Measurements from ENCODE around the gene ANTXR2.

The ANTXR2 gene

DNA sequence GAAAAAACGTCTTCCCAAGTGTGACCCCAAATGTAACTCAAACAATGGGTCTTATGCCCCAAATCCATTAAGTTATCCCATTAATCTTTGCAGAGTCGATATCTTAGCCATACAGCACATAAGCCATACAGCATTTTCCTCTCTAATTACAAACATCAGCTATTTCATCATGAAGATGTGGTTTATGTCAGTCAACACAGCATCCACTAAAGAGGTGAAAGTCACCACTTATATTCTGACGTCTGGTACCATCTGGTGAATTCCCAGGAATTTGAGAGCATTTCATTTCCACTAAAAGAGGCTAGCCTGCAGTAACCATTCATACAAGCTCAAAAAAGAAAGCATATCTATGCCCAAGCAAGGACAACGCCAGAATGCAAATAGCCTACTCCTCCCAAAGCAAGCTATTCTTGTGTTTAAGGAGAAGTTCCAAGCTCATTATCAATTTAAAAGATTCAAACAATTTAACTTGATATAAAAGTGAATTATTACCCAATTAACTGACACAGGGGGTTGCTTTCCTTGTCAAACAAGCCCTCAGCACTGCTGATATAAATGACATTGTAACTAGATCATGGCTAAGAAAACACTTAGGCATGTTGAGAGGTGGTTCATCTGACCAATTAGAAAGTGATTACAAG is 203.3 kb downstream of the ANTXR2 start:
- Histone ChIP-seq H3K27ac (no peak overlapping the region), H2AFZ (no peak overlapping the region), H3K36me3 (ENCODE audit: control insufficient read depth, insufficient read depth, low read length) (no peaks in the 10 kb centered on the region), H3K4me3 (ENCODE audit: low read depth, low read length) (no peak overlapping the region), H3K4me1 (no peaks in the 10 kb centered on the region), H3K4me2 (ENCODE audit: low read length) (no peak overlapping the region), H3K9me3 (ENCODE audit: control insufficient read depth, low read length) (no peaks in the 10 kb centered on the region), H3K27me3 (ENCODE audit: control insufficient read depth, insufficient read depth, low read length) (no peaks in the 10 kb centered on the region), H3K79me2 (no peaks in the 10 kb centered on the region), H3K9ac (no peak overlapping the region)
- TF ChIP-seq, protein P1, sequence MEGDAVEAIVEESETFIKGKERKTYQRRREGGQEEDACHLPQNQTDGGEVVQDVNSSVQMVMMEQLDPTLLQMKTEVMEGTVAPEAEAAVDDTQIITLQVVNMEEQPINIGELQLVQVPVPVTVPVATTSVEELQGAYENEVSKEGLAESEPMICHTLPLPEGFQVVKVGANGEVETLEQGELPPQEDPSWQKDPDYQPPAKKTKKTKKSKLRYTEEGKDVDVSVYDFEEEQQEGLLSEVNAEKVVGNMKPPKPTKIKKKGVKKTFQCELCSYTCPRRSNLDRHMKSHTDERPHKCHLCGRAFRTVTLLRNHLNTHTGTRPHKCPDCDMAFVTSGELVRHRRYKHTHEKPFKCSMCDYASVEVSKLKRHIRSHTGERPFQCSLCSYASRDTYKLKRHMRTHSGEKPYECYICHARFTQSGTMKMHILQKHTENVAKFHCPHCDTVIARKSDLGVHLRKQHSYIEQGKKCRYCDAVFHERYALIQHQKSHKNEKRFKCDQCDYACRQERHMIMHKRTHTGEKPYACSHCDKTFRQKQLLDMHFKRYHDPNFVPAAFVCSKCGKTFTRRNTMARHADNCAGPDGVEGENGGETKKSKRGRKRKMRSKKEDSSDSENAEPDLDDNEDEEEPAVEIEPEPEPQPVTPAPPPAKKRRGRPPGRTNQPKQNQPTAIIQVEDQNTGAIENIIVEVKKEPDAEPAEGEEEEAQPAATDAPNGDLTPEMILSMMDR (IDR thresholded peaks at IDR 0.05), result no peak

- Histone ChIP-seq H3K27me3 (ENCODE audit: control insufficient read depth, insufficient read depth, low read length) (no peaks in the 10 kb centered on the region), H3K4me2 (ENCODE audit: low read length) (no peak overlapping the region), H3K9ac (no peak overlapping the region), H3K36me3 (ENCODE audit: control insufficient read depth, insufficient read depth, low read length) (no peaks in the 10 kb centered on the region), H3K79me2 (no peaks in the 10 kb centered on the region), H2AFZ (no peak overlapping the region), H3K4me1 (no peaks in the 10 kb centered on the region), H3K27ac (no peak overlapping the region), H3K9me3 (ENCODE audit: control insufficient read depth, low read length) (no peaks in the 10 kb centered on the region), H3K4me3 (ENCODE audit: low read depth, low read length) (no peak overlapping the region)
- TF ChIP-seq, protein P1 (IDR thresholded peaks at IDR 0.05), result no peak
Measured at GRCh38 chr4:79865201-79865597, 207.8 kb downstream of the ANTXR2 start.

DNA sequence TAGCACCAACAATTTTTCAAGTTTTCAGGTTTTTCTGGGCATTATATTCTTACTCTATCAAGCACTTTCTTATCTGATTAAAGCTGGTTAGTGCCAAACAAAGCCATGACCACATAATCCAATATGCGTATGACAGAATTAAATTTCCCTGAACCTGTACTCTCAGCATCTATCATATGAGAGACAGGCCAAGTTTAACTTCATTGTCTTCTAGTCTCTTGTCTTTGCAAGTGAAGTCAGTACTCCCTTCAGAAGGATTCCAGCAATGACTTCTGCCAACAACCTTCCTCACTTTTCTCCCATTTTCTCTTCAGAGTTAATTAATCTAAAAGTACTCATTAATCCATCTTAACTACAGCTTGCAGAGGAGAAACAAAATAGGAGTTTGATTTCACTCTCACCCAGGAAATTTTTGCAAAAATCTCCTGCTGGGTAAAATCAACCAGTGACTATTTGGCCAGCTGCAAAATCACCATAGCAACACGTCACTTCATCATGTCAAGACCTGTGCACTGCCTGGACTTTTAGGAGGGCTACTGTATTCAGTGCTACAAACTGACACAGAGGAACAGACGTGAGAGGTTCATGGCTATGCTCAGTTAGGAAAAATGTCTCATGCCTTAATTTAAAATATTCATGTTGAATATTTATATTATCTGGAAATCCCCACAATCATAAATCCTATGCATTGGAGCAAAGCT is 208.4 kb downstream of the ANTXR2 start:
- no peaks in the 10 kb centered on the region for H3K36me3 ChIP-seq (ENCODE audit: control insufficient read depth, insufficient read depth, low read length)
- H3K27me3 ChIP-seq (ENCODE audit: control insufficient read depth, insufficient read depth, low read length), result no peaks in the 10 kb centered on the region
- H3K4me1 ChIP-seq, result no peaks in the 10 kb centered on the region
- no peaks in the 10 kb centered on the region for H3K79me2 ChIP-seq
- H3K4me2 ChIP-seq (ENCODE audit: low read length), result no peak overlapping the region
- H2AFZ ChIP-seq, result no peak overlapping the region
- no peak overlapping the region for H3K4me3 ChIP-seq (ENCODE audit: low read depth, low read length)
- no peak overlapping the region for H3K27ac ChIP-seq
- TF ChIP-seq, protein P1 (IDR thresholded peaks at IDR 0.05), result no peak
- no peak overlapping the region for H3K9ac ChIP-seq
- no peaks in the 10 kb centered on the region for H3K9me3 ChIP-seq (ENCODE audit: control insufficient read depth, low read length)

GRCh38 chr4:79863333-79863732 is 209.7 kb downstream of the ANTXR2 start:
- TF ChIP-seq, protein P1 (IDR thresholded peaks at IDR 0.05), result no peak

GRCh38 chr4:79862821-79863220 is 210.2 kb downstream of the ANTXR2 start:
- H3K27me3 ChIP-seq (ENCODE audit: control insufficient read depth, insufficient read depth, low read length), result no peaks in the 10 kb centered on the region
- H3K9me3 ChIP-seq (ENCODE audit: control insufficient read depth, low read length), result no peaks in the 10 kb centered on the region
- TF ChIP-seq, protein P1 (IDR thresholded peaks at IDR 0.05), result no peak
- no peak overlapping the region for H3K4me3 ChIP-seq (ENCODE audit: low read depth, low read length)
- H3K36me3 ChIP-seq (ENCODE audit: control insufficient read depth, insufficient read depth, low read length), result no peaks in the 10 kb centered on the region
- H3K79me2 ChIP-seq, result no peaks in the 10 kb centered on the region
- H3K27ac ChIP-seq, result no peak overlapping the region
- H2AFZ ChIP-seq, result no peak overlapping the region
- H3K9ac ChIP-seq, result no peak overlapping the region
- no peak overlapping the region for H3K4me2 ChIP-seq (ENCODE audit: low read length)
- H3K4me1 ChIP-seq, result no peaks in the 10 kb centered on the region

More at GRCh38 chr4:79863333-79863732, 209.7 kb downstream of the ANTXR2 start:
- Histone ChIP-seq H3K4me1 (no peaks in the 10 kb centered on the region), H3K36me3 (ENCODE audit: control insufficient read depth, insufficient read depth, low read length) (no peaks in the 10 kb centered on the region), H3K27me3 (ENCODE audit: control insufficient read depth, insufficient read depth, low read length) (no peaks in the 10 kb centered on the region), H3K79me2 (no peaks in the 10 kb centered on the region), H3K4me2 (ENCODE audit: low read length) (no peak overlapping the region), H3K27ac (no peak overlapping the region), H3K4me3 (ENCODE audit: low read depth, low read length) (no peak overlapping the region), H3K9ac (no peak overlapping the region), H2AFZ (no peak overlapping the region), H3K9me3 (ENCODE audit: control insufficient read depth, low read length) (no peaks in the 10 kb centered on the region)

Measured in parathyroid adenoma (tissue), 2 donors.